Activated T-cell treated with anti-CD3 and anti-CD28 coated beads, Interleukin-2, amount 50 U/mL, for 72 hours (primary cell): Measurements from ENCODE around the gene UGGT1. TPM values are rescaled to one million over a fixed set of nuclear protein-coding genes. Genes with fewer than 3 reads are reported as not detected.

Experiments used
- total RNA-seq, 2 donors: library from RNA; stranded (reverse); gene quantifications; one replicate each; pipeline ENCODE4 v1.2.3, GENCODE V29; 2022

Gene UGGT1
- total RNA-seq, 2 donors from 2014 or later = 48.6 to 54.3 TPM

Other genes with a start within 250 kb of the UGGT1 start
- 10 to 100 TPM; 56.3 to 74.7 TPM for gene POLR2D, start 233.0 kb upstream of the UGGT1 start, total RNA-seq
- 10 to 100 TPM; 24.8 to 25.3 TPM for gene AMMECR1L, start 205.2 kb upstream of the UGGT1 start, total RNA-seq
- 10 to 100 TPM; 32.7 to 33.3 TPM for gene SAP130, start 63.1 kb upstream of the UGGT1 start, total RNA-seq
- gene HS6ST1, start 227.7 kb downstream of the UGGT1 start, total RNA-seq = 10 to 100 TPM; 10.6 to 11.3 TPM